CD4-positive, alpha-beta T cell treated with Interleukin-21 for 1 hour (primary cell): ENCODE results near the gene DPH5.

Experiments used
- DNase-seq: peaks from one replicate; pipeline ENCODE4 v3.0.0-alpha.2; 2020

Gene DPH5

DNA sequence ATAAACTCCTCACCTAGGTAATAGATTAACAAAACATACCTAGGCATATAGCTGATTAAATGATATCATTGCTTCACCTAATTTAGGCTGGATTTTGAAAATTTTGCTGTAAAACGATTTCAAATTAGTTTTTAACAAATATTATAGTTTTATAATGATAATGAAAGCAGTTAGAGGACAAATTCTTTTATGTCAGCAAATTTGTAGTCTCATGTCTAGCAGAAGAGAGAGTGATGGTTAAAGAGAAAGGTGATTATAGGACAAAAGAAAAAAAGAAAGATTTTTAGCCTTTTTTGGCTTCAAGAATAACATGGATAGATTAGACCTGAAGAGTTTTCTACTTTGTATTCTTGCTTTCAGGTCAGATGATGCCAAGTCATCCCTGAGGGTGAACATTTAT, 3.6 kb upstream of the DPH5 start:
- DNase-seq = no peak

DNA sequence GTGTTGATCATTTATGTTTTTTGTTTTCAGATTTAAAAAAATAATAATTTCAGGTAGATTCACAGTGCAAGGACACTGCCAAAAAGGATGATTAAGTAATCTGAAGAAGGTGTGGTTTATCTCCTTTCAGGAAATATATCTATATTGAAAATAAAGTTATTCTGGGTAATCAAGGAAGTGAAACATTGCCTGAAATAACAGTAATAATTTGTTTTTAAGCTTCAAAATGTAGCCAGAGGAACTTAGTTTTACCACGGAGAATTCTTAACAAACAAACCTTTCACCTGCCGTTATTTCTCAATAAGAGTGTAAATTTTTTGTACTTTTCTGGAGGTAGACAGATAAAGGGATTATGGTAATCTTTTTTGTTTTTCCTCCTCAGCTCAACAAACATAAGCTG, 2.9 kb upstream of the DPH5 start:
- DNase-seq = no peak

DNA sequence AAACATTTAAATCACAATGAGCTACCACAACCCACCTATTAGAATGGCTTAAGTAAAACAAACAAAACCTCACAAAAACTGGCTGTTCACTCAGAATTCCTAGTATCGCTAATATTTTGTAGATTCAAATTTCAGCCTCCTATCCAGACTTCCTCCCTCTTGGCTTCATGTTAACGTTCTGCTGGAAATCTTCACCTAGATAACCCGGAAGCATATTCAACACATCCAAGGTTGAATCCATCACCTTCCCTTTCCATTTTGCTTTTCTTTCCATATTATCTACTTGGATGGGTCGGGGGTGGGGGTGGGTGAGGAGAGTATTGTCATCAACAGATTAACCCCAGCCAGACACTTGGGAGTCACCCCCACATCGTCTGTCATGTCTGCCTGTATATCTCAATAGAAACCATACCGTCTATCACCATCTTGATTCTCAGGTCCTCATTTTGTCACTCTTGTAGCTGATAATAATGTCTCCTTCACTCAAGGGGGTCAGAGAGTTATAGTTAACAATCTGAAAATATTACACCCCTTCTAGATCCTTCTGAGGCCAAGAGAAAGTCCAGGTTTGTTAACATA, 1.7 kb upstream of the DPH5 start:
- no peak for DNase-seq

- DNase-seq = no peak
Observed at GRCh38 chr1:101026430-101026788, 825 bp upstream of the DPH5 start.

DNA sequence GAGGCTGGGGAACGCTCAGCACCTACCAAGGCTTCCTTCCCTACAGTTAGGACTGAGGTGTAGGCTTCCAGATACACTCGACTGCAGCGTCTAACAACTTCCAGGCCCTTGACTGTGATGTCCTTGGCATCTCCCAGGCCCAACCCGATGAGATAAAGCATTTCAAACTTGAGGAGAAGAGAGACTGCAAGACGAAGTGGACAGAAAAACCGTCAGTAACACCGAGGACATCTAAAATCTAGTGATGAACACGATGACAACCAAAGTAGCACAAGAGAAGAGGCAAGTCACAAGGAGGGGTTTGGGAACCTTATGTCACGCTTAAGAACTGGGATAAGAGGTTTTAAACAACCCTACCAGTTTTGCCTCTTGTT, 314 bp downstream of the DPH5 start:
- DNase-seq = no peak

DNA sequence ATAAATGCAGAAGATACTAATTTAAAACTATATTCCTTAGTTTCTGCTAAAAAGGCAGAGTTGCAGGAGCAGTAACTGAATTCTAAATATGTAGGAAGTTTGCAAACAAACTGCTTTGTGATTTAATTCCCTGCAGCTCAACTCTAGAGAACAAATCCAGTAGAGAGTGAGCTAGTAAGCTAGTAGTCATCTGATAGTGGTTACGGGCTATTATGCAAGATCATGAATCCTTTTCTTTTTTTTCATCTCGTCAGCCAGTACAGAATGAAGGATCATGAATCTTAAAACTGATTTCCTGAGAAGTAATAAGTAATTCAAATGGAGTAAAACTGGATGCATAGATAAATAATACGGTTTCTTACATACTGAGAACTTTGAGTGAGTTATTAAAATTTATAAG, 3.3 kb downstream of the DPH5 start:
- no peak for DNase-seq

- no peak for DNase-seq
Observed at GRCh38 chr1:101017448-101017847, 8.1 kb downstream of the DPH5 start.

DNA sequence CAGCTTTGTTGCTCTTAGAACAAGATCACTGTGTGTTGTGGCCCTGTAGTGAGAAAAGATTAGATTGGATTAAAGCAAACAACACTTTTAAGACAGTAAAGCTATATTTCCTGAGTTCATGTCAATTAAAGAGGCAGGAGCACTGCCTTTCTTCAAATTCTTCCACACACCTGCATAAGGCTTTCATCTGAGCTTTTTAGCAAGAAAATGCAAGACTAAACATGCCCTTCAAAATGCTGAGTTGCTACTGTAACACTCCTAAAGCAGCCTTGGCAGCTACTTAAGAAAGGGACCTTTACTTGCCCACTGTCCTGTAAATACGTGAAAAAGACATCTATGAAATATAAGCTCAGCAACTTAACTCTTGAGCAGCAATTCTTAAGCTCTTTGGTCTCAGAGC, 11.8 kb downstream of the DPH5 start:
- no peak for DNase-seq

DNA sequence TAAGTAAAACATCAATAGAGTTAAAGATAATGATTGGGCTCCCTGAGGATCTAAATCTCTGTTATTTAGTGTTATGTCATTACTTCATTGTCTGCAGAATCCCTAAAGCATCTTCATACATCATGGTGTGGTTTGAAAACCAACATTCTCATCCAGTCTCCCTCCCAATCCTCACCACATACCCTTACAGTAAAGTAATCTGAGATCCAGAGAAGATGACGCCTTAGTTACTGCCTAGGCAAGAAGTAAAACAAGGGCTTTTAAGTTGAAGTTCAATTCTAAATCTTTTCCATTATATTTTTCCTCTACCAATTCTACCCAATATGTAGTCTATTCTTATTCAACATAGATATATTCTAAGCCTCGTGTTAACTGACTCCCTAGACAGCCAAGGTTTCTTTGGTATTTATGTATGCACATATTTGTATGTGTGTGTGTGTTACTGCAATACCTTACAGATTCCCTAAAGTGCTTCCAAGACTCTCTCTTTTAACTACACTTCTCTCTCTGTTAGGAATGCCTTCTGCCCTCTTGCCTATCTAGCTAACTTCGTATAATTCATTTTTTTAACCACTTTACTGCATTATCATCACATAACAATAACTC, 17.3 kb downstream of the DPH5 start:
- DNase-seq = no peak

DNA sequence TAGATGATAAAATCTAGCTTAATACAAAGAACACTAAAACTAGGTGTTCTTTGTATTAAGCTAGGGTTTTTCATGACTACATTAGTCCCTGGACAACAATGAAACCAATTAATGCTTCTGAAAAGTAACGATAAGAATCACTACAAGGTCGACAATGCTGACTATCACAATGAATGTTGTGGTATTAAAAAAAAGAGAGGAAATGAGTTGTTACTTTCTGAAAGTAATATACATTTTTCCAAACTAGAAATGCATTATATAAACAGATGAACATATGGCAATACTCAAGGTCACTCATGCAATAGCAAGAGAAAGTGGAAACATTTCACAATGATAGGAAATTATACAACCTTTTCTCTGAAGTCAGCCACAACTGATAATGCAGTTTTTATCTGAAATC, 19.0 kb downstream of the DPH5 start:
- no peak for DNase-seq

DNA sequence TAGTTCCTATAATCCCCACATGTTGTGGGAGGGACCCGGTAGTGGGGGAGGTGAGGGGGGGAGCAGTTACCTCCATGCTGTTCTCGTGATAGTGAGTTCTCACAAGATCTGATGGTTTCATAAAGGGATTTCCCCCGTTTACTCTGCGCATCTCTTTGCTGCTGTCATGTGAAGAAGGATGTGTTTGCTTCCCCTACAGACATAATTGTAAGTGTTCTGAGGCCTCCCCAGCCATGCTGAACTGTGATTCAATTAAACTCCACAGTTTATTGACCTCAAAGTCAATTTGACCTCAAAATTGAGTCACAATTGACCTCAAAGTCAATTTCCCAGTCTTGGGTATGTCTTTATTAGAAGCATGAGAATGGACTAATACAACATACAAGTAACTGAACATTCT, 19.7 kb downstream of the DPH5 start:
- peak; percentile 37 for DNase-seq

DNA sequence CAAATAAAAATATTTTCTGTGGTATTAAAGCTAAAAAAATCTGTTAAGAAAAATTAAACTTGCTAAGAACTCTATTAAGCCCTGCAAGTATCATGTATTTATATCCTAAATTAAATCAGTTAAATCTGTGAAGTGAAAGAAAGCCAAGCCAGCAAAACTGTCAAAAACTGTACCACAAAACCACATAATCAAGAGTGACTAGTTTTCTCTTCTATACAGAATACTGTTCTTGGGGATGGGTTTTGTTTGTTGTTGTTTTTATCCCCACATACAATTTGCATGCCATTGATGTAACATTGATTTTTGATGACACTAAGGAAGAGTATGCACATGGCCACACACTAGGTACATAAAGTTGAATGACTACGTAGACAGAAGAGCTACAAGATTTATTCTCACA, 20.4 kb downstream of the DPH5 start:
- DNase-seq = peak; percentile 32

- no peak for DNase-seq
Observed at GRCh38 chr1:101004670-101005069, 20.9 kb downstream of the DPH5 start.

- DNase-seq = no peak
Observed at GRCh38 chr1:101004061-101004460, 21.5 kb downstream of the DPH5 start.

GRCh38 chr1:101003012-101003650, 22.5 kb downstream of the DPH5 start:
- no peak for DNase-seq

DNA sequence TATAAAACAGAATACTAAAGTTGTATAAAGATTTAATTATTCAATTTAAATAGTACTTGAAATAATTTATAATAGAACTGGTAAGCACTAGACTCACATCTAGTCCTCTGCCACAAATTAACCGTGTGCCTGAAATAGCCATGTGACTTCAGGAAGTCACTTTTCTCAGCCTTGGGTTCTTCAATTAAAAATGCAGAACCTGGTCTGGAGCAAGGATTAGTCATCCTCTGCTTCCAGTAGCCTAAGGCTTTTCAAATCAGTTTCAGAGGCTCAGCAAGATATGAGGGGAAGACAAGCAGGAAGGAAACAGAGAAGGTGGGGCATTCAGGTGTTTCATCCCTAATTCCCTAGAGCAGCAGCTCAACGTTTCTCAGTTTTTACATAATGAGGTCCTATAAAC, 23.0 kb downstream of the DPH5 start:
- DNase-seq = no peak

- no peak for DNase-seq
Observed at GRCh38 chr1:101000131-101000873, 25.3 kb downstream of the DPH5 start.

GRCh38 chr1:100998426-100998825, 27.2 kb downstream of the DPH5 start:
- no peak for DNase-seq

DNA sequence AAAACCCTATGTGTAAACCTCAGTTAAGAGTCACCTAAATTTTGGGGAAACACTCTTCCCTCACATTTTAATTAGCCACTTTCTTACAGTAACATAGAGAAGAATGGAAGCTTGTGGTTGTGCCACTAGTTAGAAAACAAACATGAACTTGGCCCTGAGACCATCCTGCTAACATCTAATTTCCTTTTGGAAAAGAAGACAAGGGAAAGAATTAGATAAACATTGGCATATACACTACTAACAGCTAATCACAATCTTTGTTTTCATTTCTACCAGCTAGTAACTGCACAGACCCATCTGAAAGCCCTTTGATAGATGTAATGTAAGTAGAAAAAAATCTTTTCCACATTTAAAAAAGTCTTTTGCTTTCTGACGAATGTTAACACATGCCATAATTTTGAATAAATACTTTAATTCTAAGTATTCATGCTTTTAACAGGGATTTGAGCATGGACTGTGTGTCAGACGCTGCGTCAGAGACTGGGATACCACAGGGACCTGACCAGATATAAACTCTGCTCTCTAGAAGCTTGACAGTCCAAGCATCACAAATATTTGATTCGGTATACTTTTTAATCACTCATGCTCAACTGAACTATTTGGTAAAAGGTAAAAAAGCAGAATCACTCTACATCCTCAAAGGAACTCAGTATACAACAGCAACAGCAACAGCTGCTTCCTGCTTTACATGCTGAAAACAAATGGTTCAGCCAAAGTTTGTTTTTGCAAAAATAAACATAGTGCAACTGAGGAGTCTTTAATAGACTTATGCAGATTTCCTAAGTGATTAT, 30.2 kb downstream of the DPH5 start:
- no peak for DNase-seq

GRCh38 chr1:100989306-100990077, 36.1 kb downstream of the DPH5 start:
- no peak for DNase-seq

GRCh38 chr1:100988121-100988520, 37.5 kb downstream of the DPH5 start:
- no peak for DNase-seq

- DNase-seq = no peak
Observed at GRCh38 chr1:100982793-100983192, 42.8 kb downstream of the DPH5 start.

DNA sequence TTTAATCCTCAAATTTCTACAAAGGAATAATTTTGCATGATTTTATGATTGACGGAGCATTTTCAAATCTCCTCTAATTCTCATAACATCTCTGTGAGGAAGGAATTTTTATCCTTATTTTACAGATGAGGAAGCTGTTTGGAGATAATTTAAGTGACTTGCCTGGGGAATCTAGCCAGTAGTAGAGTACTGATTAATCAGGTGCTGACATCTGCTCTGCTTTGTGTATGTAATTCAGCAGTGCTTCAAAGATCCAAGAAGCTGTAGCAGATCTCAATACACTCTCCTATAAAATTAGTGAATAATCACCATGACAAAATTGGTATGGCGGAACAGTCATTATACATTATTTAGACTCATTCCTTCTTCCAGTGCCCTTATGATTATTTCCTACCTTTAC, 46.0 kb downstream of the DPH5 start:
- no peak for DNase-seq
